Astrocyte of the hippocampus (primary cell): Measurements from ENCODE around the gene NLRP10.
"Not testable (repeated sequence)": the region's sequence is repeated elsewhere in the genome, so short reads cannot be mapped to it uniquely, and the experiment has no call there.

Experiments used
- DNase-seq: peaks from one replicate; pipeline ENCODE4 v3.0.0; 2011; ENCODE audit warnings: low read depth, low spot score

The NLRP10 gene

GRCh38 chr11:7965386-7965785 is at the start of gene NLRP10:
Gene NLRP10 (minus strand): TSS chr11:7965447. CDS start chr11:7963495, 1,952 bp downstream.
- peak; percentile 22 for DNase-seq

DNA sequence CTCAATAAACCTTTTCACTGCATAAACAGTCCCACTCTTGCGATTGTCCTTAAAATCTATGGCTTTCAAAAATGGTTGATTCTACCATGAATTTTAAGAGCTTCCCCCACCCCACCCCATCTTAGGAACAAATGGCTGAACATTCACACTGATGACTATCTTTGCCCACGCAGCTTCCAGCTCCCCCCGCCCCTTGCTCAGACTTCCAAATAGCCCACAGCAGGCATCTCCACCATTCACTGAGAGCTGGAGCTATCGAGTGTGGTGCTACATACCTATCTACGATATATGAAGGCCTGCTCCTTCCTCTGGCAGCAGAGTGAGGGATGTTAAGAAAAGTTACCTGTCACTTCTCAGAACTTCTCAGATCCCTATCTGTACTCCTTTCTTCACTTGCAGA is 48.6 kb upstream of the NLRP10 start:
- DNase-seq, result no peak

DNA sequence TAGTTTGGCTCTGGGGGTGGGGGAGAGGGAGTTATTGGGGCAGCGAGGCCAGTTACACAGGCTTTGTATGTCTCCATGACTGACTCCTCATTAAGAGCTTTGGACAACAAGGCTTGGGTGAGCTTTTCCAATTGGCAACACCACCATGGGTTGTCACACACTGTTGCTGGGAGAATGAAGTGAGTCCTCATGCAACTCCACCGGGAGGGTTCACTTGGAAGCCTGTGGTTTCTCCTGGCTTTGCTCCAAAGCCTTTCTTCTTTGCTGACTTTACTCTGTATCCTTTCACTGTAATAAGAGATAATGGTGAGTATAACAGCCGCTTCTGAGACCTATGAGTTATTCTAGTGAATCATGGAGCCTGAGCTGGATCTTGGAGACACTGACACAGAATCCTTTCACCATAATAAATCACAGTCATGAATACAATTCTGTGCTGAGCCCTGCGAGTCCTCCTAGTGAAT is 46.8 kb upstream of the NLRP10 start:
- peak; percentile 90 for DNase-seq

DNA sequence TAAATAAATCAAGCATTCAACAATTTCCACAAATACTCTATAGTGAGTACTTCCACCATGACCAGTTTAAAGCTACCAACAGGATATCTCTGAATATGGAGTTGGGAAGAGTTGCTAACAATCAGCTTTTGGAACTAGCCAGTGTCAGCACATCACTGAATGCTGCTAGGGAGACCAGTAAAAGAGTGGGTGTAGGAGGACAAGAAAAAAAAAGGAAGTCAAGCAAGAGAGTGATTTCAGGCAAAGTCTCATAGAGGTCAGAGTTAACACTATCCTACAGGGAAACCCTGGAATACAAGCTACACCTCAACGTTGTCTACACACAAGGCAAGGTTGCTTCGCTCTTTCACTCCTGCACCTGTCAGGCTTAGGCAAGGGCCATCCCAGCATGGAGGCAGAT is 46.1 kb upstream of the NLRP10 start:
- no peak for DNase-seq

- no peak for DNase-seq
These were observed 44.6 kb upstream of the NLRP10 start for GRCh38 chr11:8009856-8010255.

DNA sequence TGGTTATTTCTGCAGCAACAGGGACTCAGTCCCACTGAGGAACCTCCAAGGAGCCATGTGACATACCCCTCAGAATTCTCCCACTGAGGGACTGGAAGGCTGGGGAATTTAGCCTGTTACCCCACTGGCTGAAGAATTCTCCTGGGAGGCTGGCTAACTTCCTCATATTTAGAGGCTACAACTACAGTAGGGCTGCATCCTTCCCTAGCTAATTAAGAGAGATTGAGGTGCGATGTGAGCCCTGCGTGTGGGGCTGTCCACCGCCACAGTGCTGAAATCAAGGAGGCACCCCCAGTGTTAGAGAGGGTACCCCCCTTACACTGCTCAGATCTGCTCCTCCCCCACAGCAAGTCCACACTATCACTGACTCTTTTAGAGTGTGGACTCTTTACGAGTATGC is 43.0 kb upstream of the NLRP10 start:
- no peak for DNase-seq

DNA sequence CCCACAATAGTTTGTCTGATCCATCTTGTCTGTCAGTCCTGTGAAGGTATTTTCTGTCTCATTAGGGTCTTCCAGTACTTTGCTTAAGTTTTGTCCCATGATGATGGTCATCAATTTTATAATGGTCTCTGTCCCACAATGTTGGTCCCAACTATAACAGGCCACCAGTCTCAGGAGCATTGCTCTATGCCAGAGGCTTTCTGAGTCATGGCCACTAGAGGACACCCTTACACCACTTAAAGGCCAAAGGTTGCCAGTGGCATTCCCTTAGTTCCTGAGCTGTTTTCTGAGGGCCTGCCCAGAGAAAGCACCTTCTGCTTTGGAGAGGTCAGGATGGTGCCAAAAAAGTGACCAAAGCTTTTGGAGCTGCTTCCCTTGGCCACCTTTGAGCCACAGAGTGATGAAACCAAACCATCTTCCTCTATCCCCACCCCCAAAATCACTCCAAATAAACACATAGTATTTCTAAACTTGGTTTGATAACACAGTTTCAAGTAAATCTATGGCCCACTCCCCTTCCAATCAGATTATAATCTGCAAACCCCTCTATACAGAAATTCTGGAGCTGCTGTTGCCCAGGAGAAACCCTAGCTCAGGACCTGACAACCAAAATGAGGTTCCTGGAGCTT is 41.2 kb upstream of the NLRP10 start:
- DNase-seq, result peak; percentile 87

- DNase-seq, result no peak
These were observed 40.3 kb upstream of the NLRP10 start for GRCh38 chr11:8005556-8005955.

GRCh38 chr11:8004008-8004407 is 38.8 kb upstream of the NLRP10 start:
- DNase-seq, result no peak

DNA sequence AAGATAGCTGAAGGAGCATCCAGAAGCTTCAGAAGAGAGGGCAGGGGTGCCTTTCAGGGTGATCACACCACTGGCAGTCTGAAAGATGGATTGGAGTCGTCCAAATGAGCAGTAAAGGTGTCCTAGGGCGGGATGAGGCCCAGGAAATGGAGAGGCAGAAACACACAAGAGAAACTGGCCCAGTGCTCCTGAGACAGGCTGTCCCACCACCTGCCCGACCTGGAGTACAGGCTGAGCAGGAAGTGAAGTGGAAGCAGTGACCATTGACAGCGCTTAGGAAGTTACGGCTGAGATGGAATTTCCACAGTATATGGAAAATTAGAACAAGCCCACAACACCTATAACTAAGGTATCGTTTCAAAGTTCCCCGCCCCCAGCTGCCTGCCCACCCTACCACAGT is 37.9 kb upstream of the NLRP10 start:
- no peak for DNase-seq

- DNase-seq, result no peak
These were observed 37.4 kb upstream of the NLRP10 start for GRCh38 chr11:8002676-8003075.

- no peak for DNase-seq
These were observed 35.1 kb upstream of the NLRP10 start for GRCh38 chr11:8000390-8000789.

- DNase-seq, result no peak
These were observed 34.5 kb upstream of the NLRP10 start for GRCh38 chr11:7999795-8000194.

DNA sequence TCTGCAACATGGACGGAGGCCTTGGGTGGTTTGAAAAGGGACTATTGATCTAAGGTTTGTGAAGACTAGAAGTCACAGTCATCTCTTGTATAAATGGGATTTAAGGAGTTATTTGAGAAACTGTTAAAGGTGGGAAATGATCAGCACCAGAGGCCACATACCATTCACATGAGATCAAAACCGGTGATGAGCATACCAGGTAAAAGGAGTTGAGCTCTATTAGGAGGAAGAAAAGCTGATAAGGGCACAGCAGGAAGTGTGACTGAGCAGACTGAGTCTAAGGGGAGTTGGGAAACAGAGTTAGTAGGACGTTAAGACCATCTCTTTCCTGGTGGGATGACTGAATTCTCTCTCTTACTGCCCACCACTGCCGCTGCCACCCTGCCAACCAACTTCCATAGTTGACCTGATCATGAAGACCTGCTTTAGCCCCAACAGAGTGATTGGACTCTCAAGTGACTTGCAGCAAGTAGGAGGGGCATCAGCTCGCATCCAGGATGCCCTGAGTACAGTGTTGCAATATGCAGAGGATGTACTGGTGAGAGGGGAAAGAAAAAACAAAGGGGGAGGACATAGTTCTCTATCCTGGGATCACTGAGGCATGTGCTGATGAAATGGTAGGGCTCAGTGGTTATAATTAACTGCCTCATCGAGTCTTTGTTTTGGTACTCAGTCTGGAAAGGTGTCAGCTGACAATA is 29.5 kb upstream of the NLRP10 start:
- DNase-seq, result no peak

DNA sequence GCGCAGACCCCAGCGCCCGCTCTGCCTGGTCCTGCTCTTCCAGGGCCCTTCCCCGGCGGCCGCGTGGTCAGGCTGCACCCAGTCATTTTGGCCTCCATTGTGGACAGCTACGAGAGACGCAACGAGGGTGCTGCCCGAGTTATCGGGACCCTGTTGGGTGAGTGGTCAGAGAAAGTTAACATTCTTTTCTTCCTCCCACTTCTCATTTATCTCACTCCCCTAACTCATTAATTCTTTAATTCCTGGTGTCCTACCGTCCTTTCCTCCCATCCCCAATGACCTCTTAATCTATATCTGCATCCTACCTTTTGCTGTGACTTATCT is 22.3 kb upstream of the NLRP10 start:
- DNase-seq, result not testable (repeated sequence)

GRCh38 chr11:7986768-7987559 is 21.7 kb upstream of the NLRP10 start, which contains the start of gene EIF3F:
Gene EIF3F (plus strand): TSS chr11:7987337. CDS start chr11:7987353, 16 bp downstream.
- DNase-seq, result peak; percentile 99

GRCh38 chr11:7983832-7984590 is 18.8 kb upstream of the NLRP10 start:
- DNase-seq, result no peak

GRCh38 chr11:7982582-7983119 is 17.4 kb upstream of the NLRP10 start:
- no peak for DNase-seq

GRCh38 chr11:7981619-7982157 is 16.4 kb upstream of the NLRP10 start:
- DNase-seq, result no peak

DNA sequence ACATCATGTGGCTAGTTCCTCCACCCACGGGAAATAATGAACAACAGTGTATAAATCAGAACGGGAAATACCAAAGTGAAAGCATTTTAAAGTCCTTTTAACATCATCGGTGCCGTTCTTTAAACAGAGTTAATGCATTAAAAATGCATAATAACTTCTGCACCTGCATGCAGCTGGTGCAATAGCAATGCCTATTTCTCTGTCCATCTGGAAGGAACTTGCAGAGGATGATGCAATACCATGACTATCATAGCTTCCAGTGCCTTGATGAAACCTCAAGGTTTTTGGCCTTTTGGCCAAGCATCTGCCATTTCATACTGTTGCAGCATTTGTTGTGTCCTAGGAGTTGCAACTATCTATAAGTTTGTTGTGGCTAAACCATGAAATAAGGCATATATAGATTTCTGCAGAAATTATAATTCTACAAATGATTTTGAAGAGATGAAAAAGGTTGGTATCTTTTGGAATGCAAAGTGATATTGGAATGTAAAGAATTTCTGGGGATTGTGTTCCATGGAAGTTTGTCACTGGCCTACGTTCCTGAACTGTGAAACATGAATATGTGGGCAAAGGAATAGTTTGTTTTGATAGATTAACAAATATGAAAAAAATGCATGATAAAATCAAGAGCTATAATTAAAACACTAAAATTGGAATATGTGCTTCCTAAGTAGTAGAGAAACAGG is 12.1 kb upstream of the NLRP10 start:
- peak; percentile 69 for DNase-seq

DNA sequence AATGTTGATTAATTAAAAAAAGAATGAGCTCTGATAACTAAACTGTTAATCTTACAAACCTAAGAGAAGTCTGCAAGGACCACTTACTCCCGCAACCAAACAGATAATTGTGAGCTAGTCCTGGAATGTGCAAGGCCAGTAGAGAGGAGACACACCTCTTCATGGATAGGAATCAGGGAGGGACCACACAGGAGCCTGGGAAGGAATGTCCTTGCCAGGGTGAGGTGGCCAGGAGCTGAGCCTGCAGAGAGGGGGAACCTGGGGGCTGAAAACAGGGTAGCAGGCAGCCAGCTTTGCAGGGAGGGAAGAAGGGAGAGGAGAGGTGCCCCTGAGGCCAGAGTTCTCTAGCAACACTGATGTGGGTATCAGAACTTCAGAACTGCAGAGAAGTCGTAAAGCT is 9.4 kb upstream of the NLRP10 start:
- DNase-seq, result no peak
